GM23338 (cell line): ENCODE results near the gene DDRGK1. TPM values are rescaled to one million over a fixed set of nuclear protein-coding genes. Genes with fewer than 3 reads are reported as not detected.

Experiments used
- ATAC-seq: fragments of 200-7000 bp; cut with Tn5 transposase; 3 replicates; pipeline ENCODE4 v1.9.1; 2020
- DNase-seq: peaks from one replicate; pipeline ENCODE4 v3.0.0-alpha.2; 2015; ENCODE audit warnings: low spot score
- H2AFZ ChIP-seq: fragments of 200-600 bp; sonication (generic); 2 replicates; pipeline ENCODE4 v1.8.0; 2016; ENCODE audit warnings: antibody characterized with exemption, mild to moderate bottlenecking, moderate library complexity
- H3F3A ChIP-seq: fragments of 200-600 bp; sonication (generic); replicated peaks from 2 replicates; pipeline ENCODE4 v1.8.0; 2017; ENCODE audit warnings: antibody characterized with exemption, mixed run types, low read depth
- H3K27ac ChIP-seq: fragments of 200-600 bp; sonication (generic); 2 replicates; pipeline ENCODE4 v1.6.1; 2016; ENCODE audit warnings: low read depth
- H3K27me3 ChIP-seq: fragments of 200-600 bp; sonication (generic); 2 replicates; pipeline ENCODE4 v1.8.0; 2016; ENCODE audit warnings: mild to moderate bottlenecking, mixed run types, moderate library complexity; ENCODE audit not compliant: insufficient read depth
- H3K36me3 ChIP-seq: fragments of 200-600 bp; sonication (generic); 2 replicates; pipeline ENCODE4 v1.8.0; 2016; ENCODE audit warnings: mild to moderate bottlenecking; ENCODE audit not compliant: insufficient read depth
- H3K4me1 ChIP-seq: fragments of 200-600 bp; sonication (generic); 2 replicates; pipeline ENCODE4 v1.8.0; 2016; ENCODE audit warnings: mild to moderate bottlenecking, moderate library complexity; ENCODE audit not compliant: insufficient read depth
- H3K4me2 ChIP-seq: fragments of 200-600 bp; sonication (generic); 2 replicates; pipeline ENCODE4 v1.7.1; 2017; ENCODE audit warnings: mixed run types
- H3K4me3 ChIP-seq: fragments of 200-600 bp; sonication (generic); 2 replicates; pipeline ENCODE4 v1.6.1; 2016; ENCODE audit warnings: mixed run types
- H3K79me2 ChIP-seq: fragments of 200-600 bp; sonication (generic); replicated peaks from 2 replicates; pipeline ENCODE4 v1.8.0; 2017; ENCODE audit warnings: mild to moderate bottlenecking; ENCODE audit not compliant: insufficient read depth
- H3K9me2 ChIP-seq: fragments of 200-600 bp; sonication (generic); 2 replicates; pipeline ENCODE4 v1.8.0; 2017; ENCODE audit not compliant: insufficient read depth
- H4K20me1 ChIP-seq: fragments of 200-600 bp; sonication (generic); replicated peaks from 2 replicates; pipeline ENCODE4 v1.8.0; 2017; ENCODE audit warnings: mild to moderate bottlenecking; ENCODE audit not compliant: insufficient read depth
- H3K27ac Mint-ChIP-seq: 2 replicates; pipeline ENCODE4 v1.8.0; 2020; ENCODE audit warnings: inconsistent platforms, mild to moderate bottlenecking, moderate library complexity, mixed read lengths
- H3K27me3 Mint-ChIP-seq: 3 replicates; pipeline ENCODE4 v1.8.0; 2022; ENCODE audit warnings: low read depth, mild to moderate bottlenecking, moderate library complexity, mixed read lengths, inconsistent platforms; ENCODE audit not compliant: insufficient read depth, poor library complexity
- H3K36me3 Mint-ChIP-seq: 3 replicates; pipeline ENCODE4 v1.8.0; 2021; ENCODE audit warnings: low read depth, mild to moderate bottlenecking, inconsistent platforms, moderate library complexity, mixed read lengths
- H3K4me1 Mint-ChIP-seq: 3 replicates; pipeline ENCODE4 v1.8.0; 2020; ENCODE audit warnings: mild to moderate bottlenecking, inconsistent platforms, mixed read lengths
- H3K4me3 Mint-ChIP-seq: 3 replicates; pipeline ENCODE4 v1.8.0; 2021; ENCODE audit warnings: moderate library complexity, mild to moderate bottlenecking, inconsistent platforms, mixed read lengths
- H3K9me3 Mint-ChIP-seq: 3 replicates; pipeline ENCODE4 v1.8.0; 2020; ENCODE audit warnings: moderate library complexity, mild to moderate bottlenecking, inconsistent platforms, mixed read lengths
- EZH2 ChIP-seq: fragments of 200-600 bp; sonication (generic); IDR thresholded peaks from one replicate; pipeline ENCODE4 v1.8.0; 2017; ENCODE audit warnings: antibody characterized with exemption, mild to moderate bottlenecking, low read depth; ENCODE audit not compliant: unreplicated experiment
- JUNB ChIP-seq: IDR thresholded peaks from one replicate; pipeline ENCODE4 v1.6.1; 2016; ENCODE audit warnings: antibody characterized with exemption; ENCODE audit not compliant: unreplicated experiment
- NANOG ChIP-seq: IDR thresholded peaks from 2 replicates; pipeline ENCODE4 v1.6.1; 2016; ENCODE audit warnings: antibody characterized with exemption, borderline replicate concordance
- POLR2AphosphoS5 ChIP-seq: IDR thresholded peaks from 2 replicates; pipeline ENCODE4 v1.6.1; 2016; ENCODE audit warnings: antibody characterized with exemption, low read depth
- STAT1 ChIP-seq: IDR thresholded peaks from one replicate; pipeline ENCODE4 v1.6.1; 2016; ENCODE audit warnings: antibody characterized with exemption; ENCODE audit not compliant: unreplicated experiment
- polyA plus RNA-seq: library from polyadenylated mRNA; unstranded; fragments of >200 nt; fragmentation: Nextera tagmentation; extraction: Ambion mirVana; gene quantifications from 2 replicates; pipeline ENCODE4 v1.2.1, GENCODE V29; 2016
- total RNA-seq: library from RNA; depleted of rRNA; stranded (reverse); fragments of >200 nt; shearing (Covaris generic); gene quantifications from 2 replicates; pipeline ENCODE4 v1.2.3, GENCODE V29; 2014
- TF ChIP-seq, protein P1 (sequence below), 2 experiments: fragments of 200-600 bp in 1 of 2; sonication (generic) in 1 of 2; conservative IDR thresholded peaks; 2 replicates each; pipeline versions ENCODE4 v1.5.1 to v1.6.1; 2016 to 2017; ENCODE audit warnings: antibody characterized with exemption in 2 of 2, low read depth in 2 of 2, mild to moderate bottlenecking in 2 of 2, moderate library complexity in 1 of 2
- TF ChIP-seq, protein P2 (sequence below): fragments of 250-450 bp; sonication (Bioruptor Pico); IDR thresholded peaks from 2 replicates; pipeline ENCODE4 v1.5.0; 2020; ENCODE audit warnings: mild to moderate bottlenecking, moderate library complexity

The DDRGK1 gene
- total and polyA plus RNA-seq, 2 experiments from 2014 or later, result 44.0 to 45.5 TPM

DNA sequence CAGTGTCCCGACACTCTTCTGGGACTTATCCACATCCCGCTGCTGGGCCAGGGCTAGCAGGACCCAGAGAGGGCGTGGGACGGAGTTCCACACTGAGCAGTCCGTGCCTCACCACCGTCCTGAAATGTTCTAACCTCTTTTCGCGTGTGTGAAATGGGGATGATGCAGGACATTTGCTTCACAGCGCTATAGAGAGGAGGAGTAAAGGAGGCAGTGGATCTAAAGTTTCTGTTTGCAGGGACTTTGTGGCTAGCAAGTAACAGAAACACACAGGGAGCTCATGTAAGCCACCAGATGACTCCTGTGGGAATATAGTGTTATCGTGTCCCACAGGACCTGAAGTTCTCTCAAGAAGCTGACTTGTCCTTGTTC, 5.5 kb upstream of the DDRGK1 start:
- Mint-ChIP-seq H3K9me3 (no peaks in the 10 kb centered on the region), H3K36me3 (peaks cover 20% of the 10 kb centered on the region), H3K27ac (peak overlapping the region; percentile 90), H3K27me3 (peaks cover 5% of the 10 kb centered on the region), H3K4me3 (peak overlapping the region; percentile 86), H3K4me1 (peaks cover 4% of the 10 kb centered on the region; the same call in 1 of the 3 replicates)
- Histone ChIP-seq H3K79me2 (peaks cover 28% of the 10 kb centered on the region), H3K4me2 (peak overlapping the region; percentile 99), H4K20me1 (peaks cover 9% of the 10 kb centered on the region; the same call in 1 of the 2 replicates), H3F3A (no peaks in the 10 kb centered on the region), H3K4me3 (peak overlapping the region; percentile 97), H3K27ac (no peak overlapping the region), H3K27me3 (no peaks in the 10 kb centered on the region), H3K9me2 (no peaks in the 10 kb centered on the region), H3K4me1 (0 out of 2 replicates have a peak, but pooled peaks cover 10% of the 10 kb centered on the region), H2AFZ (peak overlapping the region; percentile 94), H3K36me3 (peaks cover 3% of the 10 kb centered on the region; the same call in 1 of the 2 replicates)
- TF ChIP-seq POLR2AphosphoS5 (no peak), NANOG (no peak), JUNB (no peak), STAT1 (no peak), EZH2 (no peak)
- TF ChIP-seq, protein P1, sequence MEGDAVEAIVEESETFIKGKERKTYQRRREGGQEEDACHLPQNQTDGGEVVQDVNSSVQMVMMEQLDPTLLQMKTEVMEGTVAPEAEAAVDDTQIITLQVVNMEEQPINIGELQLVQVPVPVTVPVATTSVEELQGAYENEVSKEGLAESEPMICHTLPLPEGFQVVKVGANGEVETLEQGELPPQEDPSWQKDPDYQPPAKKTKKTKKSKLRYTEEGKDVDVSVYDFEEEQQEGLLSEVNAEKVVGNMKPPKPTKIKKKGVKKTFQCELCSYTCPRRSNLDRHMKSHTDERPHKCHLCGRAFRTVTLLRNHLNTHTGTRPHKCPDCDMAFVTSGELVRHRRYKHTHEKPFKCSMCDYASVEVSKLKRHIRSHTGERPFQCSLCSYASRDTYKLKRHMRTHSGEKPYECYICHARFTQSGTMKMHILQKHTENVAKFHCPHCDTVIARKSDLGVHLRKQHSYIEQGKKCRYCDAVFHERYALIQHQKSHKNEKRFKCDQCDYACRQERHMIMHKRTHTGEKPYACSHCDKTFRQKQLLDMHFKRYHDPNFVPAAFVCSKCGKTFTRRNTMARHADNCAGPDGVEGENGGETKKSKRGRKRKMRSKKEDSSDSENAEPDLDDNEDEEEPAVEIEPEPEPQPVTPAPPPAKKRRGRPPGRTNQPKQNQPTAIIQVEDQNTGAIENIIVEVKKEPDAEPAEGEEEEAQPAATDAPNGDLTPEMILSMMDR (conservative IDR thresholded peaks at IDR 0.05; ENCODE audit: low read depth in 2 of 2), result no peak
- TF ChIP-seq, protein P2, sequence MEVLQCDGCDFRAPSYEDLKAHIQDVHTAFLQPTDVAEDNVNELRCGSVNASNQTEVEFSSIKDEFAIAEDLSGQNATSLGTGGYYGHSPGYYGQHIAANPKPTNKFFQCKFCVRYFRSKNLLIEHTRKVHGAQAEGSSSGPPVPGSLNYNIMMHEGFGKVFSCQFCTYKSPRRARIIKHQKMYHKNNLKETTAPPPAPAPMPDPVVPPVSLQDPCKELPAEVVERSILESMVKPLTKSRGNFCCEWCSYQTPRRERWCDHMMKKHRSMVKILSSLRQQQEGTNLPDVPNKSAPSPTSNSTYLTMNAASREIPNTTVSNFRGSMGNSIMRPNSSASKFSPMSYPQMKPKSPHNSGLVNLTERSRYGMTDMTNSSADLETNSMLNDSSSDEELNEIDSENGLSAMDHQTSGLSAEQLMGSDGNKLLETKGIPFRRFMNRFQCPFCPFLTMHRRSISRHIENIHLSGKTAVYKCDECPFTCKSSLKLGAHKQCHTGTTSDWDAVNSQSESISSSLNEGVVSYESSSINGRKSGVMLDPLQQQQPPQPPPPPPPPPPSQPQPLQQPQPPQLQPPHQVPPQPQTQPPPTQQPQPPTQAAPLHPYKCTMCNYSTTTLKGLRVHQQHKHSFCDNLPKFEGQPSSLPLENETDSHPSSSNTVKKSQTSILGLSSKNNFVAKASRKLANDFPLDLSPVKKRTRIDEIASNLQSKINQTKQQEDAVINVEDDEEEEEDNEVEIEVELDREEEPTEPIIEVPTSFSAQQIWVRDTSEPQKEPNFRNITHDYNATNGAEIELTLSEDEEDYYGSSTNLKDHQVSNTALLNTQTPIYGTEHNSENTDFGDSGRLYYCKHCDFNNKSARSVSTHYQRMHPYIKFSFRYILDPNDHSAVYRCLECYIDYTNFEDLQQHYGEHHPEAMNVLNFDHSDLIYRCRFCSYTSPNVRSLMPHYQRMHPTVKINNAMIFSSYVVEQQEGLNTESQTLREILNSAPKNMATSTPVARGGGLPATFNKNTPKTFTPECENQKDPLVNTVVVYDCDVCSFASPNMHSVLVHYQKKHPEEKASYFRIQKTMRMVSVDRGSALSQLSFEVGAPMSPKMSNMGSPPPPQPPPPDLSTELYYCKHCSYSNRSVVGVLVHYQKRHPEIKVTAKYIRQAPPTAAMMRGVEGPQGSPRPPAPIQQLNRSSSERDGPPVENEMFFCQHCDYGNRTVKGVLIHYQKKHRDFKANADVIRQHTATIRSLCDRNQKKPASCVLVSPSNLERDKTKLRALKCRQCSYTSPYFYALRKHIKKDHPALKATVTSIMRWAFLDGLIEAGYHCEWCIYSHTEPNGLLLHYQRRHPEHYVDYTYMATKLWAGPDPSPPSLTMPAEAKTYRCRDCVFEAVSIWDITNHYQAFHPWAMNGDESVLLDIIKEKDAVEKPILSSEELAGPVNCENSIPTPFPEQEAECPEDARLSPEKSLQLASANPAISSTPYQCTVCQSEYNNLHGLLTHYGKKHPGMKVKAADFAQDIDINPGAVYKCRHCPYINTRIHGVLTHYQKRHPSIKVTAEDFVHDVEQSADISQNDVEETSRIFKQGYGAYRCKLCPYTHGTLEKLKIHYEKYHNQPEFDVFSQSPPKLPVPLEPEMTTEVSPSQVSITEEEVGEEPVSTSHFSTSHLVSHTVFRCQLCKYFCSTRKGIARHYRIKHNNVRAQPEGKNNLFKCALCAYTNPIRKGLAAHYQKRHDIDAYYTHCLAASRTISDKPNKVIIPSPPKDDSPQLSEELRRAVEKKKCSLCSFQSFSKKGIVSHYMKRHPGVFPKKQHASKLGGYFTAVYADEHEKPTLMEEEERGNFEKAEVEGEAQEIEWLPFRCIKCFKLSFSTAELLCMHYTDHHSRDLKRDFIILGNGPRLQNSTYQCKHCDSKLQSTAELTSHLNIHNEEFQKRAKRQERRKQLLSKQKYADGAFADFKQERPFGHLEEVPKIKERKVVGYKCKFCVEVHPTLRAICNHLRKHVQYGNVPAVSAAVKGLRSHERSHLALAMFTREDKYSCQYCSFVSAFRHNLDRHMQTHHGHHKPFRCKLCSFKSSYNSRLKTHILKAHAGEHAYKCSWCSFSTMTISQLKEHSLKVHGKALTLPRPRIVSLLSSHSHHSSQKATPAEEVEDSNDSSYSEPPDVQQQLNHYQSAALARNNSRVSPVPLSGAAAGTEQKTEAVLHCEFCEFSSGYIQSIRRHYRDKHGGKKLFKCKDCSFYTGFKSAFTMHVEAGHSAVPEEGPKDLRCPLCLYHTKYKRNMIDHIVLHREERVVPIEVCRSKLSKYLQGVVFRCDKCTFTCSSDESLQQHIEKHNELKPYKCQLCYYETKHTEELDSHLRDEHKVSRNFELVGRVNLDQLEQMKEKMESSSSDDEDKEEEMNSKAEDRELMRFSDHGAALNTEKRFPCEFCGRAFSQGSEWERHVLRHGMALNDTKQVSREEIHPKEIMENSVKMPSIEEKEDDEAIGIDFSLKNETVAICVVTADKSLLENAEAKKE (CRISPR knock-in tag), result no peak
- DNase-seq (no peak), ATAC-seq (peak; percentile 26; the same call in 2 of the 3 replicates)
